Measurements from ENCODE around the gene CCDC171.

- TF ChIP-seq CTCF (IDR thresholded peaks at IDR 0.05; ENCODE audit: insufficient read depth, low read depth, low read length) (no peak), EZH2 (IDR thresholded peaks at IDR 0.05; ENCODE audit: insufficient read depth, low read length) (no peak)
Measured at GRCh38 chr9:16013826-16014225, 461.0 kb downstream of the CCDC171 start.

All from astrocyte (in vitro differentiated cells and primary cell).